Right renal cortex interstitium (tissue), 3 donors: ENCODE results near the gene ENOX1. TPM values are rescaled to one million over a fixed set of nuclear protein-coding genes. Genes with fewer than 3 reads are reported as not detected.

Experiments used
- DNase-seq, 3 donors: peaks; one replicate each; pipeline ENCODE4 v3.0.0-alpha.2; 2013; ENCODE audit warnings: low read depth in 3 of 3, low spot score in 2 of 3
- polyA plus RNA-seq, 3 donors: library from polyadenylated mRNA; unstranded; fragments of 120-200 nt; gene quantifications; one replicate each; pipeline ENCODE4 v1.2.1, GENCODE V29; 2013; ENCODE audit not compliant: insufficient read length in 3 of 3

The ENOX1 gene
- polyA plus RNA-seq, 3 donors: 8.8 to 11.9 (median 11.1) TPM

GRCh38 chr13:43333176-43333575 lies 453.6 kb downstream of the ENOX1 start:
- DNase-seq: no peak

- no peak for DNase-seq
Measured at GRCh38 chr13:43331672-43332071, 455.1 kb downstream of the ENOX1 start.

GRCh38 chr13:43329702-43330101 lies 457.1 kb downstream of the ENOX1 start:
- no peak for DNase-seq

GRCh38 chr13:43328907-43329306 lies 457.9 kb downstream of the ENOX1 start:
- DNase-seq: no peak

- DNase-seq: no peak
Measured at GRCh38 chr13:43326100-43326499, 460.7 kb downstream of the ENOX1 start.

GRCh38 chr13:43325636-43326035 lies 461.1 kb downstream of the ENOX1 start:
- no peak for DNase-seq

GRCh38 chr13:43324129-43324528 lies 462.6 kb downstream of the ENOX1 start:
- no peak for DNase-seq

GRCh38 chr13:43319617-43320444 lies 466.9 kb downstream of the ENOX1 start:
- no peak for DNase-seq

- DNase-seq: peak in 1 of 3 donors; percentile 13
Measured at GRCh38 chr13:43316946-43317353, 469.8 kb downstream of the ENOX1 start.

- DNase-seq: no peak
Measured at GRCh38 chr13:43316281-43316680, 470.5 kb downstream of the ENOX1 start.

- DNase-seq: no peak
Measured at GRCh38 chr13:43315522-43315921, 471.2 kb downstream of the ENOX1 start.

GRCh38 chr13:43309311-43309710 lies 477.5 kb downstream of the ENOX1 start:
- no peak for DNase-seq

- peak in 2 of 3 donors; percentile 66 to 67 for DNase-seq
Measured at GRCh38 chr13:43307921-43308433, 478.8 kb downstream of the ENOX1 start.

GRCh38 chr13:43307221-43307920 lies 479.4 kb downstream of the ENOX1 start:
- DNase-seq: no peak

- no peak for DNase-seq
Measured at GRCh38 chr13:43306372-43306771, 480.4 kb downstream of the ENOX1 start.

GRCh38 chr13:43305416-43305815 lies 481.4 kb downstream of the ENOX1 start:
- no peak for DNase-seq

GRCh38 chr13:43304945-43305344 lies 481.8 kb downstream of the ENOX1 start:
- DNase-seq: no peak

GRCh38 chr13:43304449-43304848 lies 482.3 kb downstream of the ENOX1 start:
- DNase-seq: no peak

- no peak for DNase-seq
Measured at GRCh38 chr13:43303033-43303729, 483.6 kb downstream of the ENOX1 start.

- DNase-seq: no peak
Measured at GRCh38 chr13:43301346-43301969, 485.3 kb downstream of the ENOX1 start.

GRCh38 chr13:43300865-43301264 lies 485.9 kb downstream of the ENOX1 start:
- no peak for DNase-seq
